Superior temporal gyrus (tissue), 1 donor: ENCODE results near the gene RNGTT.

Source experiments
- DNase-seq: peaks from one replicate; pipeline ENCODE4 v3.0.0-alpha.2; 2016; ENCODE audit errors: extremely low spot score

RNGTT gene

DNA sequence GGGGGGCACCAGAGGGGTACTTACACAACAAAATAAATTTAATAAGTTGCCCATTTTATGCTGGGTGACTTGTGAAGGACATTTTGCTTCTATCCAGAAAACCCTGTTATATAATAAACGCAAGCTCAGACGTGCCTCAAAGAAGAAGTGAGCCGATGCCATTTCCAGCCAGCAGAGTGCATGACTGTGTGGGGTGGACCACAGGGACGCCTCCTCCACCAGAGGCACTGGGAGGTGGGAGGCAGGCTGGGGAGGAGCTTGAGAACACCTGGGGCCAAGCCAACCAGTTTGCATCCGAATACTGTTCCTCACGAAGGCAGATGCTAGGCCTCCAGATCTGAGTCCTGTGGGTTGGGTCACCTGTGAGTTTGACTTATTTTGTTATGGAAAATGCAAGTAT, 363.8 kb downstream of the RNGTT start:
- no peak for DNase-seq

DNA sequence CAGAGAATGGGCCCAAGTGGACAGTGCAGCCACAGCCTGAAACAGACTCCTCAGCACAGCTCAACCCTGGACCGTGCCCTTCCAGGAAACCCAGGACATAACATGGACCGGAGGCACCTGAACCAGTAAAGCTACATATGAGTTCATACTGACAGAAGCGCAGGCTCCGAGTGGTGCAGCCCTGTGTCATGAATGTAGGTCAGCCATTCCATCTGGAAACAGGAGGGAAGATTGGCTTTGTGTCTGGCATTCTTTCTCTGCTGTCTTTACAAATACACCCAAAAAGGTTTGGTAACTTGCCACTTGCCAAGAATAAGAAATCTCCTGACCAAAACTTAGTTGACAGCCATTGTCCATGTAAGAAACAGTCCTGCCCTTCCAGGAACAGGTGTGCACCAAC, 366.6 kb downstream of the RNGTT start:
- no peak for DNase-seq

DNA sequence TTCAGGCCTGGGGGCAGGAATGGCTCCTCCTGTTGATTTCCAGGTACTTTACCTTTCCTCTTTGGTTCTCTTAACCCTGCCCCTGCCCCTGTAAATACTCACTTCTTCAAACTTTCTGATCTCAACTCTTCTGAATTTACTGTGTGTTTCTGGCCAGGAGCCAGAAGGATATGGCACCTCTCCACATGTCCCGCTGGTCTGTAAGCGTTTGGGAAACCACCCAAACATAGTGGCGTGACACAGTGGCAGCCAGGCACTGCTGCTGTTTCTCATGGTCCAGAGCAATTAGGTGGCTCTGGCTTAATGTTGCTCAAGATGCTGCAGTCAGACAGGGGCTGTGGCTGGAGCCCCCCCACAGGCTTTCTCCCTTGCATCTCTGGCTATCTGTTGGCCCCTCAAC, 374.5 kb downstream of the RNGTT start:
- no peak for DNase-seq

DNA sequence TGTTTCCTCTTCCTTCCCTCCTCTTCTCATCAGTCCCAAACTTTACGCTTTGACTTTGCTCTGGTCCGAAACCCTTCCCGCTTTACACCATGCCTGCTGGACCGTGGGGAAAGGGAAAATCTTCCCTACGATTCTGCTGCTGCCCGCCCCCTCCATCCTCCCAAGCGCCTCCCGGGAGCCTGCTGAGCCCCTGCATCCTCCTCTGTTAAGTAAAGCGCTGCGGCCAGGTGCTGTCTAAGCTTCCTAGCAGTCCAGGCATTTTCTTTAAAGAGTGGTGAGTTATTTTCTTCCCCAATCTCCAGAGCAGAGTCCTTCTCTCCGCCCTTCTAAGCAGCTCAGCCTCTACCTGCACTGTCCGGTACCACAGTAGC, 376.3 kb downstream of the RNGTT start:
- no peak for DNase-seq

DNA sequence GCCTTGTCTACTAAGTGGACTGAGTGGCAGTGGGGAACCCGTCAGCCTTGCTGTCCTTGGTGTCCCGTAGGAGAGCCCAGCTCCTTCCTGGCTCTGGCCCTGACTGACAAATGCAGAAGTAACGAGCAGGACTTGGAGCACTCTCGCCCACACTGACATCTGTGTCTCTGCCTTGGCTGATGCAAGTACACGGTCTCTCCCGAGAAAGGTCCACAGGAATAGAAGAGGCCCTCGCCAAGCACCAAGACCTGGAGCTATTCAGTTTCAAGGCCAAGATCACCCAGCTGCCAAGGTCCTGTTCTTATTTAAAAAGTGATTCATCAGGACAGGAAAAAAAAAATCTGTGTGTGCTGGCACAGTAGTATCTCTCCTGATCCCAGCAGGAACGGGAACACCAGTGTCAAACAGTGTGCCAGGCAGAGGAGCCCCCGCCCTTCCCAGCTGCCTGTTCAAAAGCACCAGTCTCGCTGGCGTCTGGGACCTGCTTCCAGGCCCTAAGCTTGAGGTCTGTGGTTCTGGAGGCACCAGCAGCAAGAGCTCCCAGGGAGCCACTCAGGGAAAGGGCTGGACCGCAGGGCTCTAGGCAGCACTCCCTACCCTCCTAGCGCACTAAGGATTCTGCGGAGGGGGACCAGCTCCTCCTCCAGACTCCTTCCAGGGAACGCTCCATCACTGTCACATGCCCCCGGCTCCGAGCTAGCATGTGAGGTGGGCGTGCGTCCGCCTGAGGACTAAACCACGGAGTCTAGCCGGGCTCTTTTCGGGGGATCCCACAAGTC, 376.9 kb downstream of the RNGTT start:
- peak; percentile 52 for DNase-seq

DNA sequence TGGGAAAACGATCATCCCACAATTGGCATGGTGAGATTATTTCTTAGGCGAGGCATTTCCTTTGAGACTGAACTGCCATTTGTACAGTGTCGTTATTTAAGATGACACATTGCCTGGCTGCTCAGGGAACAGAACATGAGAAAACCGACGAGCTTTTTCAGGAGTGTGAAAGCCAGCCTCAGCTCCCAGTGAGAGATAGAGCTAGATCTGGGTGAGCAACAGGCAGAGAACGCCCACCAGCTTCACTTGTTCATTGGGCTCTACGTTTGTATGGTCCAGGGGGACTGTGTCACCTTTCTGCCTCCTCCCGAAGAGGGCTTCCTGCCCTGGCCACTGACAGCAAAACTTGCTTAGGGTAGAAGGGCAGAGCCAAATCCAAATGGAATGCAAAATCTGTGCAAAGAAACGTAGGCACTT, 378.1 kb downstream of the RNGTT start:
- DNase-seq, result peak; percentile 58

DNA sequence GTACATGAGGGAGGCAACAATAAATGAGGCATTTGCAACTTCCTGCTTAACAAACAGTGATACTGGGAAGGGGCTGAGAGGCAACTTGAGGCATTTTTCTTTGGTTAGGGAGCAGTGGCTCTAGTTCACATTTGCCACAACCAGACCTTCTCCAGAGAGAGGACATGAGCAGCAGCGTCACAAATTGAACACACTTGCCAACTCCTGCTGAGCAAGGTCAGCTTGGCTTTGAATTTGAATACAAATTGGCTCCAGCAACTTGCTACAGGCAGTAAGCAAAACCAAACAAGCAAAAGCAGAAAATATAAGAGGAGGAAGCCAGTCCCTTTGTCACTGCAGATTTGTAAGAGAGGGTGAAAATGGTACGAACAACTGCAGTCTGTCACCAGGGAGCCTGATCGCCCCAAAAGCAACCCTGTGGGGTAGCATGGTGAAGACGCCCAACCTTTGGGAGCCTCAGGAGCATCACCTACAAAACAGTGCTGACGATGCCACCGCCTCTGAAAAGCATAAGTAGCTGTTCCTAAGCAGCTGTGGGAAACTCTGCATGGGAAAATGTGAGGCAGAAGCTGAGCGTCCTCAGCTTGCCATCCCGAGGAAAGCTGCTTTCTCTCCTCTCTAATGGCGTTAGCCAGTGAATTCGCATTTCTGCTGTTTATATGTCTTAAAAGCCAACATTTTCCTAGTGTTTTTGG, 378.7 kb downstream of the RNGTT start:
- peak; percentile 20 for DNase-seq

DNA sequence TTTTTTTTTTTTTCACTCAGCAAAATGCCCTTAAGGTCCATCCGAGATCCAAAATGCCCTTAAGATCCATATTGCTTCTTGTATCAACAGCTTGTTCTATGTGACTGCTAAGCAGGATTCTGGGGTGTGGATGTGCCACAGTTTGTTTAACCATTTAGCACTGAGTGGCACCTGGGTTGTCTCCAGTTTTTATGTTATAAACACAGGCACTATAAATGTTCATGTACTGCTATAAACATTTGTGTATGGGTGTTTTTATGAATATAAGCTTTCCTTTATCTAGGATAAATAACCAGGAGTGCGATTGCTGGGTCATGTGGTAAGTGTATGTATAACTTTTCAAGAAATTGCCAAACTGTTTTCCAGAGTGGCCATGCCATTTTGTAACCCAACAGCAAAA, 386.0 kb downstream of the RNGTT start:
- no peak for DNase-seq

DNA sequence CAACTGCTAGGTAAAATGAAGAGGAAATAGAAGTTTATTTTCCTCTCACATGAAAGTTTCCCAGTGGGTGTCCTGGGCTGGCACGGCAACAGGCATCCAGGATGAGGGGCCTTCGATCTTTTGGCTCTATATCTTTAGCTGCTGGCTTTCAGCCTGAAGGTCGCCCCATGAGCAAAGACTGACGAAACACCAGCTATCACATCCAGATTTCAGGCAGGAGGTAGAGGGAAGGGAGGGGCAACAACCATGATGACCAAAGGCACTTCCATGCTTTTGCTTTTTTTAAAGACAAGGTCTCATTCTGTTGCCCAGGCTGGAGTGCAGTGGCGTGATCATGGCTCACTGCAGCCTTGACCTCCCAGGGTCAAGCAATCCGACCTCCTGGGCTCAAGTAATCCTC, 387.9 kb downstream of the RNGTT start:
- no peak for DNase-seq

DNA sequence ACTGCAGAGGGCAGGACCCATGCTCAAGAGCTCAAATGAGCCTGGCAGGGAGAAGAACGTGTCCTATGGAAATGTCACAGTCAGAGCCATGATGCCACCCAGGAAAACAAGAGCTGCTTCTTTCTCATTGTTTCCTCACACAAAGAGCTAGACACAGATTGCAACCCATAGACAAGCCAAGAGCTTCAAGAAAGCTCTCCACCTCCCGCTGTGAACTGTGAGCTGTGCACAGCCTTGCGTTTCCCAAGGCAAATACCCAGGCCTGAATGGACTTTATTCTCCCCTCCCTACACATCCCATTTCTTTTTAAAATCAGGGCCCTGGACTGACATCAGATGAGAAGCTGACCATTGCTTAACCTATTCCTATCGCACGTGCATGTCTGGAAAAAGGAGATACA, 388.8 kb downstream of the RNGTT start:
- DNase-seq, result no peak

DNA sequence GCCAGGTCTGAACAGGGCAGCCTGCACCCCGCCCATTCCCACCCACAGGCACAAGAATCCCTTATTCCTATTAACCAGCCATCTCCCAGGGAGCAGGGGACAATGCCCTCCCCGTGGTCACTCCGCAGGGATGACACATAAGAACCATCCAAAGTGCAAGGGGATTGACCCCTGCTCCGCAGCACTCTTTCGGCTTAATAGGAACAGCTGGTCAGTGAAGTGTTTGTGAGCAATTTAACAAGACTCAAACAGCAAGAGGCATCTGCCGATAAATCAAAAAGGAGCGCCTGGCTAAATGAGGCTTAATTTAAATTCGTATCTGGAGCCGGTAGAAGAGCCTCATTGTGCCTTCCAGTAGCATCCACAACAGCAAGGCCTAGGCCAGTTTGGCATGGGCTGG, 389.4 kb downstream of the RNGTT start:
- no peak for DNase-seq

DNA sequence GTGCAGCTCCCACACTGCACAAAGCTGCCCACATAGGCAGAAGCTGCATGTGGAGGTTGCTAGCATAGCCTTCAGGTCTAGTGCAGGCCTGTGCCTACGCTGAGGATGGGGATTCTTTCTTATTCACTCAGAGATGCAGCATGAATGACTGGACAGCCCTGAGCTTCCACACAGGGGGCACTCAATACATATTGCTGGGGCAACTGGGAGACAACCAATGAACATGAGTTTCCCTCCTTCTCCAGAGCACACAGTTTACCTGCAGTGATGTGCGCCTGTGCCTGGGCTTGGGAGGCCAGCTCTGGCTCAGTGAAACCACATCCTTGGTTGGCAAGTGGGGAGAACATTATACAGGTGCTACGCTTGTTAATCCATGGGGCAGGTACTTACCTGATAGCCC, 389.9 kb downstream of the RNGTT start:
- DNase-seq, result no peak

DNA sequence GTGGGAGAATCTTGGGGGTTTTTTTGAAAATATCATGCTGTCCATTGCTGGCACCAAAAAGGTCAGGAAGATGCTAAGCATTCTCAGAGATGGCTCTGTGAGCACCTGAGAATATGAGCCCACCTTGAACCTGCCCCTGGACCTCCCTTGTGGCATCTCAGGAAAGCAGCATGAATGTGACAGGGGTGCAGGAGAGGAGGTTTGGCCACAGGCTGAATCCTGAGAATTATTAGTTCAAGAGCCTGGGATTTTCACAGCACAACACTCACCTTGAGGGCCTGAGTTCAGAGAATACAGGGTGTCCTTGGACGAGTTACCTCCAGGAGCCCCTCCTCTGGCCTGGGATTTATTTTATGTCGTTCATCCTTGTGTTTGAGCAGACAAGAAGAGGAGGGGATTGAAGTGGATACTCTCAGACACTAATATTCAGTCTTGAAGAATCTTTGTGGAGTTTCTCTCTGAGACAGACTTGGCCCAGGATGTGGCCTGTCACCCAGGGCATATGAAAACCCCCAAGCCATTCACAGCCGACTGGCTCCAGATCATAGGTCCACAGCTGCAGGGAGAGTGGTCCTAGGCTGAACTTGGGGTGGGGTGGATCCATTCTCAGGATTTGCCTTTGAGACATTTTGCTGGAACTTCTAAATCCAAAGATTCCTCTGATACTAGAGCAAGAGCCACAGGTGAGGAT, 390.8 kb downstream of the RNGTT start:
- DNase-seq, result no peak

DNA sequence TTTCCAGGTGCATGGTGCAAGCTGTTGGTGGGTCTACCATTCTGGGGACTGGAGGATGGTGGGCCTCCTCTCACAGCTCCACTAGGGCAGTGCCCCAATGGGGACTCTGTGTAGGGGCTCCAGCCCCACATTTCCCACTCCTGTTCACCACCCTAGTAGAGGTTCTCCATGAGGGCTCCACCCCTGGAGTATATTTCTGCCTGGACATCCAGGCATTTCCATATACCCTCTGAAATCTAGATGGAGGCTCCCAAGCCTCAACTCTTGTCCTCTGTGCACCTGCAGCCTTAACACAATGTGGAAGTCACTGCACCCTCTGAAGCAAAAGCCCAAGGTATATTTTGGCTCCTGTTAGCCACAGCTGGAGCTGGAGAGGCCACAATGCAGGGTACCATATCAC, 393.5 kb downstream of the RNGTT start:
- DNase-seq, result no peak

DNA sequence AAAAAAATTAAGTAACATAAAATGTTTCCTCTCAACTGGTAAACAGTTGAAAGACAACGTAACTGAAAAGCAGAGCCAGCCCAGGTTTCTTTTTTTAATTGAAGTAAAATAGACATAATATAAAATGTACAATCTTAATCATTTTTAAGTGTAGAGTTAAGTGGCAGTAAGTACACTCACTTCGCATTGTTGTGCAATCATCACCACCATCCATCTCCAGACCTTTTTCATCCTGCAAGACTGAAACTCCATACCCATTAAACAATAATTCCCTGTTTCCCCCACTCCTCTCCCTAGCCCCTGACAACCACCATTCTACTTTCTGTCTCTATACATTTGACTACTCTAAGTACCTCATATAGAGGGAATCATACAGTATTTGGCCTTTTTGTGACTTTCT, 395.7 kb downstream of the RNGTT start:
- DNase-seq, result no peak

DNA sequence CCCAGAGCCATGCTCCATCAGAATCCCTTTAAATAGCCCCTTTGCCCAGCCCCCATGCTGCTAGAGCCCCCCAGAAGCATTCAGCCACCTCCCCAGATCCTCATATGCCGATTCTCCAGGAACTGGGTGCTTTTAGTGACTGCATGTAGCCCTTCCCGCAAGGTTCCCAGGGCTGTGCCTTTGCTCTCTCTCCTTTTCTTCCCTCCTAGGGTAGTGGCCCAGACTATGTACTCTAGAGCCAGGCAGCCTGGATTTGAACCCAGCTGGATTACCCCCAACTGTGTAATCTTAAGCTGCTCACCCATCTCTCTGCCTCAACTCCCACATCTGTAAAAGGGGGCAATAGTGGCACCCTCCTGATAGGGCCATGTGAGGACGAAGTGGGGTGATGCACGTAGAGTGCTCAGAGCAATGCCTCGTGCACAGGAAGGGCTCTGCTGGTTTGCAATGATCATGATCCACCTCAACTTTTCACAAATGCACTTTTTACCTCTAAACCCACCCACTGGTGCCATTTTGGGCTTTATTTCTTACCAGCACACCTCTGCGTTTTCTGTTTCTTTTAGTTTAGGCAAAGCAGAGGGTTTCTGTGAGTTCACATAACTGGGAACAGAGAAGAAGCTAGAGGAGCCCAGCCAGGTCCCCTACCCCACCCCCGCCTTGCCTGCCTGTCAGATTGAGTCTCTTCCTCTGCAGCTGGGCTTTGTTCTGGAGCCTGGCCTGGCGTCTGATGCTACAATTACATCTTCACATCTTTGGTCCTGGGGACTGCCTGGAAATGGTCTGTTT, 396.5 kb downstream of the RNGTT start:
- no peak for DNase-seq

DNA sequence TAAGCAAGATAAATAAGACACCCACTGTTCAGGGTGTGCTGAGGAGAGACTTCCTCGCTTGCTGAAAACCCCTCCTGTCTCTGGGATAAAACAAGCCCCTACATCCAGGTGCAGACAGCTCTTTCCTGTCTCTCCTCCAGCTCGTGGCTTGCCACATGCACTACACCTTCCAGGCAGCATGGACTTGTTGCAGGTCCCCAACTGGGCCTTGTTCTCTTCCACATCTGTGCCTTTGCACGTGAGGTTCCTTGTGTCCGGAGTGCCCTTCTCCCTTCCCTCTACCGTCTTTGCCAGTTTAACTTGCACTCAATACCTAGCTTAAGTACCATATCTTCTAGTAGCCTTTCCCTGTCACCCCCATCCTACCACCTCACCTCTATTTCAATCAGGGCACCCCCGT, 397.6 kb downstream of the RNGTT start:
- DNase-seq, result no peak

DNA sequence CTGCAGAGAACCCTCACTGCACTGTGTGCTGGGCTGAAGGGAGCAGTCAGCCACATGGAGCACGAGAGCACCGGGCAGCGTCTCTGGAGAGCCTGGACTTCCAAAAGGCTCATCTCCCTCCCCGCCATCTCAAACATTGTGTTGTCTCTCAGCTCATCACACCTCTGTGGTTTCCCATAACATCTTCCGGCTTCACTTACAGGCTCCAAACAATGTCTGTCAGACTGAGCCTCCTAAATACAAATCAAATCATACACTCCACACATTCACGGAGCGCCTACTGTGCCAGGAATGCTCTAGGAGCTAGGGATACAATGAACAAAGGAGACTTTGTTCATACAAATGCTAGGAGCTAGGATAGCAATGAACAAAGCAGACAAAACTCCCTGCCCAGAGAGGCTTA, 398.0 kb downstream of the RNGTT start:
- DNase-seq, result no peak

DNA sequence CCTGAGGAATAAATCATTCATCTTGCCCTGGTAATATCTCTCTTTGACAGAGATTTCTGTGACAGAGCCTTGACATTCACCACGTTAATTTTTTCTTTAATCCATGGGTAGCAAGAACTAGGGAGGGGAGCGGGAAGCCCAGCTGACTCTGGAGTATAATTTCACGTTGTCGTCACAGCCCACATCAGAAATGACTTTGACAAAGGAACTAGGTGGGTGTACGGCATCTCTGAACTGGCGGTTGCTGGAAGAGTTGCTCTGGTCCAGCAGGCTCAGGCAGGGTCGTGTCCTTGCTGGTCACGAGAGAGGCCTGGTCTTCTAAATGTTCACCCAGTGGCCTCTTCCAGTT, 400.2 kb downstream of the RNGTT start:
- no peak for DNase-seq

DNA sequence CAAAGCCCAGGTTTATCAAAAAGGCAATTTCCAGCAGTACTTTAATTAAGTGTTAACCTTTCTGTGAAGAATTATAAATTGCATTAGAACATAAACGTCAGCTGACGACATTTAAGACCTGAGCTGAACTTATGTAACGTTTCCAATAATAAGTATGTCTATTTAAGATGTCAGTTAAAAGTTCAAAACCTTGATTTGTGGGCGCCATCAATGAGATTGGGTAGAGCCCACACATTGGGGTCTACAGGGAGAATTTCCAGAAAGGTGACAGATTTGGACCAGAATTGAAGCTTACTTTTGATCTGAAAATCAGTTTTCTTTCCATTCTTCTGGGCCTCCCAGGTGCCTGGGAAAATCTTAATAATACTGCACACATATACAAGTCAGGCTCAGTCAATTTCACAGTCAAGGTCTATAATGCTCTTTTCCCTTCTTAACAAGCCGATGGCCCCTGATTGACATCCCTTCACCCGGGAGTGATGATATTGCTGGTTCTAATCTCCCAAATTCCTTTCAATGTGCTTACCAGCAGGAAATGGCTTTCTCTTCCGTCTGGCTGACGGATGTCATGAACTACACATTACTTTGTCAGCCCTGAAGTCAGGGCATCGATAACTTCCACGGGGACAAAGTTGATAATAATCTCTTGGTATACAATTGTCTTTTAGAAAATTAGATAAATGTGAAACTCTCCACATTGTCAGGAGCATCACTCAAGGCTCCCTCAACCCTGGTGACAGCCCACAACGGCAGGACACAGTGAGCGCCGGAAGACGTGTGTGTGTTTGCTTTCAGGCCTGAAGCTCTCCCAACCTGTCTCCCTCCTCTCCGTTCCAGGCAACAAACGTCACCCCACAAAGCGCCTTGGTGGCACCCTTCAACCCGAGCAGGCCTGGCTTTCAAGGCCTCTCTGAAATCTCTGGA, 400.8 kb downstream of the RNGTT start:
- no peak for DNase-seq

DNA sequence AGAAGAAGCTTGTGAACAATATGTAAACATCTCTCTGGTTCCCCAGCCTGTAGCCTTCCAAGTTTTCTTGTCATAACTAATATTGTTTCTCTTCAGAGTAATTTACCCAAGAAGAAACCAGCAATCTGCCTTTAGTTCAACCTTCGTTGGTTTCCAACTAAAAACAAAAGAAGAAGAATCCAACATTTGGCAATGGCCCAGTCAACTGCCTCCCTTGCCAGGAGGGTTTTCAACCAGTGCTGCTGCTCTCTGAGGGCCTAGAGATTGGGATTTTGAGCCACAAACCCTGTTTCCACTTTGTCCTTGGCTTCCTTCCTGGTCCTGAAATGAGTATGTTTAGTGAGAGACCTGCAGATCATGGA, 401.5 kb downstream of the RNGTT start:
- no peak for DNase-seq
